ENCODE data around the gene OR10G7. TPM values are rescaled to one million over a fixed set of nuclear protein-coding genes. Genes with fewer than 3 reads are reported as not detected.

The OR10G7 gene
- polyA plus RNA-seq (2012; ENCODE audit: missing spikeins) = not detected

- no peak for FAIRE-seq
- DNase-seq (ENCODE audit: insufficient read length) = no peak
- TF ChIP-seq TAF1 (IDR thresholded peaks at IDR 0.05; ENCODE audit: borderline replicate concordance, low read depth, low read length) (no peak), POLR2AphosphoS5 (IDR thresholded peaks at IDR 0.05; ENCODE audit: low read depth, low read length) (no peak), POLR2A (IDR thresholded peaks at IDR 0.05; ENCODE audit: low read depth, low read length) (no peak)
Measured at GRCh38 chr11:124041254-124041653, at the start of gene OR10G7. OR10G7 (minus strand) TSS chr11:124041325; CDS start chr11:124039001, 2,324 bp downstream.

DNA sequence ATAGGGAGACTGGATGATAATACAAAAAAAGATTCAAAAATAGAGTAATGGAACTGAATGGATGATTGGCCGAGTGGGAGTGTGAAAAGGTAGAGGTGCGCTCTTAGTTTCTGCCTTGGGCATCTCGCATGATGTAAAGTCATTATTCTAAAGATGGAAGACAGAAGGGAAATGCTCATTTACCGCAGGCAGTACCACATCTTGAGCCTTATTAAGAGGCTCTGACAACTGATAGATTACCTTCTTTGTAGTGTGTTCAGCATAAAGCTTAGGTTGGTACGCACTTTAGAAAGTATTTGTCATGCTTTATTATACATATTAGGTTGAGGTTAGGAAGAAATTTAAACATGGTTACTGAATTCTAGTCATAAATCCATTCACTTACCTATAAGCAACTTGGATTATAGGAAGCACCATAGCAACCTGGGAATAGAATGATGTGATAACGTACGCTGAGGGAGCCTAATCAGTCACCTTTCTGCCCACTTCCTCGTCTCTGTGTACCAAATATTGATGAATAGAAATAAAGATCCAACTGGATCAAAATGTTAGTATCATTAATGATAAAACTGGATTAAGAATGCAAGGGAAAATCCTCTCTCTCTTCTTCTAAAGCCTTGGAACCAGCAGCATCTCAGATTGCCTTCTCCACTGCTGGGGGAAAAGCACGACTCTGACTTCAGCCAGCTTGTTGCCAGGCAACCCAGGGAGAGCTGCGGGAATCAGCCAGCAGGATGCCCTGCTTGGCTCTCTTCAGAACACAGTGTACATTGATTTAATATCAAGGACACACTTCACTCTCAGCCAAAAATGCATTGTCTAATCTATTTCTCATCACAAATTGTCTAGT lies 45.1 kb upstream of the OR10G7 start:
- no peak for FAIRE-seq
- TF ChIP-seq POLR2AphosphoS5 (IDR thresholded peaks at IDR 0.05; ENCODE audit: low read depth, low read length) (no peak), TAF1 (IDR thresholded peaks at IDR 0.05; ENCODE audit: borderline replicate concordance, low read depth, low read length) (no peak), POLR2A (IDR thresholded peaks at IDR 0.05; ENCODE audit: low read depth, low read length) (no peak)
- no peak for DNase-seq (ENCODE audit: insufficient read length)

DNA sequence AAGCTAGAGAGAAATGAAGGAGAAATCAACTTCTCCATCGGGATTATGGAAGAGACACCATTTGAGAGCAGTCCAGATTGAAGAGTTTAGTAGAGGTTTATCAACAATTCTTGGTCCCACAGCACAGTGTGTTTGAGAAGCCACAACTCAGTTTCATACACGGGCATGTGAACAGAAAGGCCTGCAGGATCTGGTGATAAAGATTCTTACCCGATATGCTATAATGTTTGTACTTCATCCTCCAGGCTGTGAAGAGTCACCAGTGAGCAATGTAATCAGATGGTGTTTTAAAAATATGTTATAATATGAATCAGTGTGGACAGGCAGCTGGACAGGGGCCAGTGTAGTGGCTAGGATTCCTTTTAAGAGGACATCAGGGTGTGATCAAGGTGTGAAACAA lies 44.5 kb upstream of the OR10G7 start:
- FAIRE-seq = no peak
- TF ChIP-seq POLR2A (IDR thresholded peaks at IDR 0.05; ENCODE audit: low read depth, low read length) (no peak), POLR2AphosphoS5 (IDR thresholded peaks at IDR 0.05; ENCODE audit: low read depth, low read length) (no peak), TAF1 (IDR thresholded peaks at IDR 0.05; ENCODE audit: borderline replicate concordance, low read depth, low read length) (no peak)
- DNase-seq (ENCODE audit: insufficient read length) = no peak

- DNase-seq (ENCODE audit: insufficient read length) (no peak), FAIRE-seq (no peak)
- TF ChIP-seq POLR2AphosphoS5 (IDR thresholded peaks at IDR 0.05; ENCODE audit: low read depth, low read length) (no peak), TAF1 (IDR thresholded peaks at IDR 0.05; ENCODE audit: borderline replicate concordance, low read depth, low read length) (no peak), POLR2A (IDR thresholded peaks at IDR 0.05; ENCODE audit: low read depth, low read length) (no peak)
Measured at GRCh38 chr11:124082371-124082770, 41.2 kb upstream of the OR10G7 start.

GRCh38 chr11:124081483-124081882 lies 40.4 kb upstream of the OR10G7 start:
- TF ChIP-seq POLR2A (IDR thresholded peaks at IDR 0.05; ENCODE audit: low read depth, low read length) (no peak), POLR2AphosphoS5 (IDR thresholded peaks at IDR 0.05; ENCODE audit: low read depth, low read length) (no peak), TAF1 (IDR thresholded peaks at IDR 0.05; ENCODE audit: borderline replicate concordance, low read depth, low read length) (no peak)
- DNase-seq (ENCODE audit: insufficient read length) = no peak
- FAIRE-seq = no peak

GRCh38 chr11:124080327-124081001 lies 39.3 kb upstream of the OR10G7 start:
- FAIRE-seq (no peak), DNase-seq (ENCODE audit: insufficient read length) (no peak)
- TF ChIP-seq TAF1 (IDR thresholded peaks at IDR 0.05; ENCODE audit: borderline replicate concordance, low read depth, low read length) (no peak), POLR2AphosphoS5 (IDR thresholded peaks at IDR 0.05; ENCODE audit: low read depth, low read length) (no peak), POLR2A (IDR thresholded peaks at IDR 0.05; ENCODE audit: low read depth, low read length) (no peak)

DNA sequence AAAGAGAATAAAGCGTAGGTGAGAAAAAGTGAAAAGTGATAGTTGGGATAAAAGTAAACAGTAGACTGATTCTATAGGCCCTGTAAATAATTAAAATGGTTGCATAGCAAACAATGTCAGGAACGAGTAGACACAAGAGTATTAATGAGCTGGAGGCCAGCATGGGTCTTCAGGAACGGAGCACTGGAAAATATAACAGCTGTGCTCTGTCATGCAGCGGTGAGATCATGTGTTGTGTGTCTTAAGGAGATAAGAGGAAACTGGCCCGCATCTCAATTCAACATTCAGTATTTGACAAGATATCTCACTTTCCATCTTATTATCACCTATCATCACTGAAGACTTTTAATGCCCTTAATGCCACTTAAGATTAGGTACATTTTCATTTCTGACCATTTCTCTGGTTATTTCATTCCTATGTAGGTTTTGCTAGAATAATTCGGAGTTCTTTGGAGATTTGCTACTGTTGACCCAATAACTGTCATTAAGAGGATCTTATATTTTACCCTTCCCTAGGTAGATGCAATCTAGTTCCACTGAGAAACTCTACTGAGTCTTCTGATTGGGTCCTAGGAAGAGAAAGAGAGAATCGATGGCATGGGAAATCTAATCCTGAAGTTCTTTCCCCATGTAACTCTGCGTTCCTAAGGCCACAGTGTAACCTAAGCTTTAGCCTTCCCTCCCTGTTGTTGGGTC lies 38.7 kb upstream of the OR10G7 start:
- FAIRE-seq (no peak), DNase-seq (ENCODE audit: insufficient read length) (no peak)
- TF ChIP-seq POLR2AphosphoS5 (IDR thresholded peaks at IDR 0.05; ENCODE audit: low read depth, low read length) = no peak

DNA sequence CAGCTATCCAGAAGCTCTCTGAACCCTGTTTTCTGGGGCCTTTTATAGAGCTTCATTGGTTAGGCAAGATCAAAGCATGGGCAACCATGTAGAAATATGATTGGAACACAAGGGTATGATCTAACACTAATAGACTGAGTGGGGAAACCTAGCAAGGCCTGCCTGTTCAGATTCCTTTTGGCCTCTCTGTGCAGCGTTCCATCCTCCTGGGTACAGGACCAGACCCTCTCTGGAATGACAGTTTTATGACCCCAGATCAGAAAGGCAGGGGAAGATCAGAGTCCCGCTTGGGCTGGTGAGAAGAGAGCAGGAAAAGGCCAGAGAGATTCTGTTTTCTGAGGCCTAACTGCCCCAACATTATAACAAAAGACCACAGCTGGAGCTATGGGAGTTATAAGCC lies 37.5 kb upstream of the OR10G7 start:
- TF ChIP-seq POLR2AphosphoS5 (IDR thresholded peaks at IDR 0.05; ENCODE audit: low read depth, low read length) = no peak
- no peak for TF ChIP-seq POLR2A (IDR thresholded peaks at IDR 0.05; ENCODE audit: low read depth, low read length)
- no peak for TF ChIP-seq TAF1 (IDR thresholded peaks at IDR 0.05; ENCODE audit: borderline replicate concordance, low read depth, low read length)
- no peak for FAIRE-seq

DNA sequence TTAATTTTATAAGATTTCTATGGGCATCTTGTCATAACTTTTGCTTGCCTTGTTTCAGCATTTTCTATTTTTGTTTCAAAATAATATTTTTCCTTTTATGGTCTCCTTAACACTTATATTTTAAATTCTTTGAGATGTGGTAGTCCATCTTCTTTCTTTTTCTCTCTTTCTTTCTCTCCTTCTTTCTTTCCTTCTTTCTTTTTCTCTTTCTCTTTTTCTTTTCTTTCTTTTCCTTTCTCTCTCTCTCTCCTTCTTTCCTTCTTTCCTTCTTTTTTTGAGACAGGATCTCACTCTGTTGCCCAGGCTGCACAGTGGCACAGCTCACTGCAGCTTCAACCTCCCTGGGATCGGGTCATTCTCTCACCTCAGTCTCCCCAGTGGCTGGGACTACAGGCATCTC lies 36.1 kb upstream of the OR10G7 start:
- no peak for FAIRE-seq
- no peak for DNase-seq (ENCODE audit: insufficient read length)
- TF ChIP-seq TAF1 (IDR thresholded peaks at IDR 0.05; ENCODE audit: borderline replicate concordance, low read depth, low read length) (no peak), POLR2A (IDR thresholded peaks at IDR 0.05; ENCODE audit: low read depth, low read length) (no peak), POLR2AphosphoS5 (IDR thresholded peaks at IDR 0.05; ENCODE audit: low read depth, low read length) (no peak)

More for the DNA sequence above, 37.5 kb upstream of the OR10G7 start:
- DNase-seq (ENCODE audit: insufficient read length) = no peak

- FAIRE-seq (peak; percentile 44), DNase-seq (ENCODE audit: insufficient read length) (no peak)
- TF ChIP-seq POLR2A (IDR thresholded peaks at IDR 0.05; ENCODE audit: low read depth, low read length) (no peak), TAF1 (IDR thresholded peaks at IDR 0.05; ENCODE audit: borderline replicate concordance, low read depth, low read length) (no peak), POLR2AphosphoS5 (IDR thresholded peaks at IDR 0.05; ENCODE audit: low read depth, low read length) (no peak)
Measured at GRCh38 chr11:124075841-124076651, 34.9 kb upstream of the OR10G7 start.

GRCh38 chr11:124075492-124075840 lies 34.3 kb upstream of the OR10G7 start:
- FAIRE-seq (no peak), DNase-seq (ENCODE audit: insufficient read length) (no peak)
- TF ChIP-seq POLR2A (IDR thresholded peaks at IDR 0.05; ENCODE audit: low read depth, low read length) = no peak
- no peak for TF ChIP-seq TAF1 (IDR thresholded peaks at IDR 0.05; ENCODE audit: borderline replicate concordance, low read depth, low read length)
- no peak for TF ChIP-seq POLR2AphosphoS5 (IDR thresholded peaks at IDR 0.05; ENCODE audit: low read depth, low read length)

All from GM12892 (cell line).